Hepatocyte (in vitro differentiated cells): ENCODE results near the gene SIGLEC1.

ENCODE experiments used
- CTCF ChIP-seq: fragments of 200-600 bp; sonication (generic); IDR thresholded peaks from 2 replicates; pipeline ENCODE4 v1.5.1; 2016; ENCODE audit warnings: antibody characterized with exemption, mild to moderate bottlenecking; ENCODE audit not compliant: poor library complexity
- EZH2 ChIP-seq: fragments of 200-600 bp; sonication (generic); IDR thresholded peaks from 2 replicates; pipeline ENCODE4 v1.6.1; 2016; ENCODE audit warnings: antibody characterized with exemption, mild to moderate bottlenecking, borderline replicate concordance

DNA sequence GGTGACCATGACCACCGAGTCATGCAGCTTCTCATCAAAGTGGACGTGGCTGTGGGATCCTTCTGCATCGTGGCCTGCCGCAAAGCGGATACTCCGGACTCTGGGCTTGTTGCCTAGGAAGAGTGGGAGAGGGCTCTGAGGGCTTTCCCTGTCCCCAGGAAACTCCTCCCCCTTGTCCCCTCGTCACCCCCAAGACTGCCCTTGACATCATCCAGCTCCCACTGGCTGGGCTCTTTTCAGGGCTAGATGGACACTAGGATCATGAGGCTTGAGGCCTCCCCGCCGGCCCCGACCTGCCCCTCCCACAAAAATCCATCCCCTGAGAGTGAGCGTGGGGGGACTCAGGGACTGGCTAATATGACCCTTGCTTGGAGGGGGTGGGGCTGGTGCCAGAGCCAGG lies 46.2 kb upstream of the SIGLEC1 start:
- no peak for TF ChIP-seq EZH2
- TF ChIP-seq CTCF, result no peak
